Prostate gland (tissue), 2 donors: ENCODE results near the gene MYRF. TPM values are rescaled to one million over a fixed set of nuclear protein-coding genes. Genes with fewer than 3 reads are reported as not detected.

ENCODE experiments used
- DNase-seq: peaks from one replicate; pipeline ENCODE4 v3.0.0-alpha.2; 2019; ENCODE audit warnings: low spot score
- H3K27ac ChIP-seq, 2 donors: fragments of 200-600 bp; sonication (generic); 2 replicates each; pipeline ENCODE4 v1.5.1; 2017 to 2019
- H3K27me3 ChIP-seq: fragments of 200-600 bp; sonication (generic); replicated peaks from 2 replicates; pipeline ENCODE4 v1.5.1; 2019; ENCODE audit not compliant: insufficient read depth
- H3K36me3 ChIP-seq, 2 donors: fragments of 200-600 bp; sonication (generic); 1 replicate in 1 of 2; 2 replicates in 1 of 2; pipeline versions ENCODE4 v1.5.1 to v1.8.1; 2017 to 2019
- H3K4me1 ChIP-seq: fragments of 200-600 bp; sonication (generic); replicated peaks from 2 replicates; pipeline ENCODE4 v1.5.1; 2019
- H3K4me3 ChIP-seq, 2 donors: fragments of 200-600 bp; sonication (generic); 2 replicates each; pipeline ENCODE4 v1.5.1; 2017 to 2019
- H3K9me3 ChIP-seq: fragments of 200-600 bp; sonication (generic); 2 replicates; pipeline ENCODE4 v1.5.1; 2017
- POLR2A ChIP-seq: fragments of 450-650 bp; IDR thresholded peaks from one replicate; pipeline ENCODE4 v1.6.1; 2016; ENCODE audit warnings: antibody characterized with exemption, mild to moderate bottlenecking
- POLR2AphosphoS5 ChIP-seq: sonication (generic); formaldehyde crosslinking; IDR thresholded peaks from one replicate; pipeline ENCODE4 v1.6.1; 2017; ENCODE audit warnings: antibody characterized with exemption
- WGBS: methylation state at CpG from one replicate; pipeline ENCODE4 v1.1.5; 2018; 5-methylcytosine and 5-hydroxymethylcytosine counted together
- intact Hi-C: fragments of 100-400 bp; cut with DNase I; formaldehyde crosslinking; loops from one replicate; pipeline ENCODE4 v1.14.2; 2022
- total RNA-seq, 2 donors: library from RNA; depleted of rRNA; stranded (reverse); fragments of >200 nt; gene quantifications; one replicate each; pipeline ENCODE4 v1.1.0, GENCODE V29; 2016
- TF ChIP-seq, protein P1 (sequence below), 4 experiments: fragments of 200-600 bp in 2 of 4; fragments of 450-650 bp in 2 of 4; sonication (generic) in 2 of 4; IDR thresholded peaks; 1 replicate in 3 of 4; 2 replicates in 1 of 4; pipeline ENCODE4 v1.5.1; 2016 to 2019; ENCODE audit warnings: antibody characterized with exemption in 4 of 4, mild to moderate bottlenecking in 2 of 4, moderate library complexity in 2 of 4

Gene MYRF
- total RNA-seq, 2 donors from 2014 or later, result 0.77 to 3.4 TPM

DNA sequence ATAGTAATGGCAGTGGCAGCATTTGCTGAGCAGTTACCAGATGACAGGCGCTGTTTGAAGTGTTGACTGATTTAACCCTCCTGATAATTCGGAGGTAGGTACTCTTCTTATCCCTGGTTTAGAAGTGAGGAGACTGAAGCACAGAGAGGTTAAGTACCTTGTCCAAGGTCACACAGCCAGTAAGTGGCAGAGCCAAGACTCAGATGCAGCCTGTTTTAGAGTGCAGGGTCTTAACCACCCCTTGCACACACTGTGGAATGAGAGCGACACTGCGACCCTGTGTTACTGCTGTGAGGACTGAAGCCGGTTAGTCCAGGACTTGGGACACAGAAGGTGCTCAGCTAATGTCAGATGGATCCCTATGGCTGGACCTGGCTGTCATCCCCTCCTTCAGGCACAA is 37.5 kb upstream of the MYRF start:
- no peak overlapping the region for H3K4me3 ChIP-seq
- intact Hi-C loops, result no loop called here
- no peaks in the 10 kb centered on the region for H3K36me3 ChIP-seq
- TF ChIP-seq, protein P1, sequence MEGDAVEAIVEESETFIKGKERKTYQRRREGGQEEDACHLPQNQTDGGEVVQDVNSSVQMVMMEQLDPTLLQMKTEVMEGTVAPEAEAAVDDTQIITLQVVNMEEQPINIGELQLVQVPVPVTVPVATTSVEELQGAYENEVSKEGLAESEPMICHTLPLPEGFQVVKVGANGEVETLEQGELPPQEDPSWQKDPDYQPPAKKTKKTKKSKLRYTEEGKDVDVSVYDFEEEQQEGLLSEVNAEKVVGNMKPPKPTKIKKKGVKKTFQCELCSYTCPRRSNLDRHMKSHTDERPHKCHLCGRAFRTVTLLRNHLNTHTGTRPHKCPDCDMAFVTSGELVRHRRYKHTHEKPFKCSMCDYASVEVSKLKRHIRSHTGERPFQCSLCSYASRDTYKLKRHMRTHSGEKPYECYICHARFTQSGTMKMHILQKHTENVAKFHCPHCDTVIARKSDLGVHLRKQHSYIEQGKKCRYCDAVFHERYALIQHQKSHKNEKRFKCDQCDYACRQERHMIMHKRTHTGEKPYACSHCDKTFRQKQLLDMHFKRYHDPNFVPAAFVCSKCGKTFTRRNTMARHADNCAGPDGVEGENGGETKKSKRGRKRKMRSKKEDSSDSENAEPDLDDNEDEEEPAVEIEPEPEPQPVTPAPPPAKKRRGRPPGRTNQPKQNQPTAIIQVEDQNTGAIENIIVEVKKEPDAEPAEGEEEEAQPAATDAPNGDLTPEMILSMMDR (IDR thresholded peaks at IDR 0.05), result no peak
- TF ChIP-seq POLR2AphosphoS5, result no peak
- TF ChIP-seq POLR2A, result no peak
- DNase-seq, result no peak
- H3K4me1 ChIP-seq, result peaks cover 3% of the 10 kb centered on the region
- 93% methylated on average over 5 of the region's 5 CpGs for whole genome bisulfite sequencing
- no peaks in the 10 kb centered on the region for H3K27me3 ChIP-seq
- no peak overlapping the region for H3K27ac ChIP-seq
- no peaks in the 10 kb centered on the region for H3K9me3 ChIP-seq

DNA sequence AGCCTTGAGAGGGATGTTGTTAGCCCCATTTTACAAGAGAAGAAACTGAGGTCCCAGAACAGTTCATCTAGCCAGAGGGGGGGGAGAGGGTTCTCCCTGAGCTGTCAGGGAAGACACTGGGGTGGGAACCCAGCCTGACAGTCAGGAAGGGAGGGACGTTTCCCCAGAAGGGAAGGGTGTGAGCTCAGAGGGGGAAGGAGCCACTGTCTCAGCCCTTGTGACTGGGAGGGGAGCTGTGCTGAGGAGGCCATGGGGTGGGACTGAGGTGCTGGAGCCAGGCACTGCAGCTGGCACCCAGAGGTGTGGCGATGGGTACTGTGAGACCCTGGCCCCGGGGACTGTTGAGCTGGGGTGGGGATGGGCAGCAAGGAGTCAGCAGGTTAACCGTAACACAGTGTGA is 36.6 kb upstream of the MYRF start:
- no peak overlapping the region for H3K4me3 ChIP-seq
- no peak for TF ChIP-seq POLR2A
- TF ChIP-seq POLR2AphosphoS5, result no peak
- TF ChIP-seq, protein P1 (IDR thresholded peaks at IDR 0.05), result no peak
- no peak overlapping the region for H3K27ac ChIP-seq
- no peak for DNase-seq
- no peaks in the 10 kb centered on the region for H3K27me3 ChIP-seq
- no peaks in the 10 kb centered on the region for H3K36me3 ChIP-seq
- WGBS, result 78% methylated on average over 4 of the region's 4 CpGs
- no peaks in the 10 kb centered on the region for H3K9me3 ChIP-seq
- H3K4me1 ChIP-seq, result peaks cover 3% of the 10 kb centered on the region
- intact Hi-C loops, result no loop called here

DNA sequence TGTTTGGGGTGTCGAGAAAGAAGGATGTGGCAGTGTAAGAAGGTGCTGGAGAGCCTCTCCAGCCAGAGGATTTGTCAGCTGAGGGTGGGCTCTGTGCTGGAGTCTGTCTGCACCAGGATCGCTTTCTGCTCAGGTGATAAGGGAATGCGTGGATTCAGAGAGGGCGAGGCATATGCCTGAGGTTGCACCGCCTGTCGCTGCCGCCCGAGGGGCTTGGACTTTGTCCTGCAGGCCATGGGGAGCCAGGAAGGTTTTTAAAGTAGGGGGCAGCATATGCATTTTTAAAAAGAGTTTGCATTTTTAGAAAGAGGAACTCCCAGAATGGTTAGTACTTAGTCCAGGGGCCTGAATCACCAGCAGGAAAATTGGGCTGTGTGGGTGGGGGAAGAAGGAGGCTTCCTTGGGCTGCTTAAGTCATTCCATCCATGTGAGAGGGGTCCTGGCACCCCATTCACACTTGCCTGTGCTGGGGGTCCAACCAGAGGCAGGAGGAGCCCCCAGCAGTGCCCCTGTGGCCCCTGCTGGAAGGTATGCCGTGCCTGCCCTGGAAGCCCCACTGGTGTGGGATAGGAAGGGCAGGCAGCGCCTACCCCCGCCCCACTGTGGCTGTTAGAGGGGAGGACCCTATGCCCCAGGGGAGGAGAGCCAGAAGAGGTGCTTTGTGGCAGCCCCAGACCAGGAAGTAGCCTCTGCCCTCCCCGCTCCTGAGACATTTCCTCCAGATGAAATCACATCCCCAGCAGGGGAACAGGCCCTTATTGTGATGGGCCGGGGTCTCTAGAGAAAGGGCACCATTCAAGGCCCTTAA is 35.8 kb upstream of the MYRF start:
- Histone ChIP-seq H3K9me3 (no peaks in the 10 kb centered on the region), H3K4me1 (peaks cover 3% of the 10 kb centered on the region), H3K36me3 (no peaks in the 10 kb centered on the region), H3K27ac (no peak overlapping the region), H3K4me3 (no peak overlapping the region), H3K27me3 (no peaks in the 10 kb centered on the region)
- DNase-seq, result no peak
- WGBS, result 93% methylated on average over 13 of the region's 13 CpGs
- intact Hi-C loops, result no loop called here
- TF ChIP-seq POLR2AphosphoS5 (no peak), POLR2A (no peak)
- TF ChIP-seq, protein P1 (IDR thresholded peaks at IDR 0.05), result no peak

DNA sequence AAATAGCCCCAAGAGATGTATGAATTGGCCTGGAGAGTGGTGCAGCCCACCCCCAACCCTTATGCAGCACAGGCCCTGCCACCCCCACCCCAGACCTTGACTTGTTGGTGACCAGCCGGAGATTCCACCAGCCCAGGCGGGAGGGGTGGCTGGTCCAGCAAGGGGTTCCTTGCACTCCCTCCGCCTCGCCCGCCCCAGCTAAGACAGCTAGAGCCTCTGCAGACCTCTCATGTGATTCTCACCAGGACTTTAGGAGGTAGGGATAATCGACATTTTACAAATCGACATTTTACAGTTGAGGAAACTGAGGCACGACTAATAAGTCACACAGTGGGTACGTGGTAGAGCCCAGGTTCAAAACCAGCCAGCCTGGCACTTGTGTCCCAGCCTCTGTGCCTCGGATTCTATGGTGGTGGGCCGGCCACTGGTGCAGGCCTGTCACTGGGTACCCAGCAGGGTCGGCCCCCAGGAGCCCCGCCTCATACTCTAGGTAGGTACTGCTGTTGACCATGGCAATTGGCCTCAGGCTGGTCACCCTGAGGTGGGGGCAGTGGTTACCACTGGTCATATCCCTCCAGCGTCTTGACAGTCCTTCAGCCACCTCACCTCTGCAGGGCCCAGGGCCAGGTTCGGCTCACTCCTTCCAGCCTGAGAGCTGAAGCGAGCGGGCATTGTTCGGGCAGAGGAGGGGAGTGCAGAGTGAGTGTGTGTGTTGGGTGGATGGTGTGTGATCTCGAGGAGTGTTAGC is 35.0 kb upstream of the MYRF start:
- Histone ChIP-seq H3K27me3 (no peaks in the 10 kb centered on the region), H3K4me1 (peaks cover 3% of the 10 kb centered on the region), H3K9me3 (no peaks in the 10 kb centered on the region), H3K36me3 (no peaks in the 10 kb centered on the region), H3K4me3 (no peak overlapping the region), H3K27ac (no peak overlapping the region)
- intact Hi-C loops, result no loop called here
- 89% methylated on average over 19 of the region's 19 CpGs for WGBS
- TF ChIP-seq, protein P1 (IDR thresholded peaks at IDR 0.05), result no peak
- TF ChIP-seq POLR2A, result no peak
- TF ChIP-seq POLR2AphosphoS5, result no peak
- DNase-seq, result no peak
